ENCODE results near the gene DUSP10.

DUSP10 gene

GRCh38 chr1:221692643-221693042, 49.2 kb downstream of the DUSP10 start:
- no peak for DNase-seq

- no peak for DNase-seq
Observed at GRCh38 chr1:221691261-221691660, 50.6 kb downstream of the DUSP10 start.

- no peak for DNase-seq
Observed at GRCh38 chr1:221690858-221691257, 51.0 kb downstream of the DUSP10 start.

- no peak for DNase-seq
Observed at GRCh38 chr1:221689138-221689537, 52.8 kb downstream of the DUSP10 start.

GRCh38 chr1:221688488-221688843, 53.4 kb downstream of the DUSP10 start:
- DNase-seq, result no peak

GRCh38 chr1:221687836-221688487, 53.9 kb downstream of the DUSP10 start:
- no peak for DNase-seq

- DNase-seq, result no peak
Observed at GRCh38 chr1:221683681-221684080, 58.2 kb downstream of the DUSP10 start.

- DNase-seq, result no peak
Observed at GRCh38 chr1:221680085-221680484, 61.8 kb downstream of the DUSP10 start.

- no peak for DNase-seq
Observed at GRCh38 chr1:221678014-221678413, 63.9 kb downstream of the DUSP10 start.

GRCh38 chr1:221675880-221676800, 65.7 kb downstream of the DUSP10 start:
- DNase-seq, result no peak

- no peak for DNase-seq
Observed at GRCh38 chr1:221672965-221673364, 68.9 kb downstream of the DUSP10 start.

- DNase-seq, result no peak
Observed at GRCh38 chr1:221672239-221672645, 69.6 kb downstream of the DUSP10 start.

- DNase-seq, result no peak
Observed at GRCh38 chr1:221670081-221670480, 71.8 kb downstream of the DUSP10 start.

GRCh38 chr1:221669441-221669840, 72.4 kb downstream of the DUSP10 start:
- no peak for DNase-seq

GRCh38 chr1:221667504-221667903, 74.4 kb downstream of the DUSP10 start:
- DNase-seq, result no peak

- no peak for DNase-seq
Observed at GRCh38 chr1:221664253-221664652, 77.6 kb downstream of the DUSP10 start.

GRCh38 chr1:221663321-221663720, 78.6 kb downstream of the DUSP10 start:
- no peak for DNase-seq

GRCh38 chr1:221655766-221656305, 86.1 kb downstream of the DUSP10 start:
- no peak for DNase-seq

All from hippocampal formation (tissue), 2 donors.